Body of pancreas (tissue), 4 donors: ENCODE data around the gene NPBWR2. TPM values are rescaled to one million over a fixed set of nuclear protein-coding genes. Genes with fewer than 3 reads are reported as not detected.

Source experiments
- ATAC-seq: fragments of 150-250 bp; one replicate; pipeline ENCODE4 v1.9.1; 2016
- DNase-seq, 4 donors: peaks; one replicate each; pipeline ENCODE4 v3.0.0-alpha.2; 2019
- H3K27ac ChIP-seq, 4 donors: fragments of 200-600 bp; sonication (generic); 1 replicate in 3 of 4; 2 replicates in 1 of 4; pipeline versions ENCODE4 v1.5.1 to v1.6.1; 2016 to 2019; ENCODE audit warnings: mild to moderate bottlenecking in 1 of 4, mixed read lengths in 1 of 4, moderate library complexity in 1 of 4
- H3K27me3 ChIP-seq, 2 donors: fragments of 200-600 bp; sonication (generic); one replicate each; pipeline ENCODE4 v1.6.0; 2016; ENCODE audit warnings: mild to moderate bottlenecking in 1 of 2
- H3K36me3 ChIP-seq, 2 donors: fragments of 200-600 bp; sonication (generic); replicated peaks in 1 of 2; 2 replicates each; pipeline ENCODE4 v1.5.1; 2016; ENCODE audit warnings: low read depth in 2 of 2; ENCODE audit not compliant: insufficient read depth in 1 of 2
- H3K4me1 ChIP-seq: fragments of 200-600 bp; sonication (generic); one replicate; pipeline ENCODE4 v1.6.0; 2016
- H3K4me3 ChIP-seq, 2 donors: fragments of 200-600 bp; sonication (generic); 1 replicate in 1 of 2; 2 replicates in 1 of 2; pipeline ENCODE4 v1.5.1; 2016 to 2019
- H3K9me3 ChIP-seq, 3 donors: fragments of 200-600 bp; sonication (generic); 1 replicate in 2 of 3; 2 replicates in 1 of 3; pipeline ENCODE4 v1.5.1; 2016
- POLR2A ChIP-seq, 3 donors: fragments of 450-650 bp; IDR thresholded peaks; one replicate each; pipeline ENCODE4 v1.6.1; 2016; ENCODE audit warnings: antibody characterized with exemption in 3 of 3, mild to moderate bottlenecking in 2 of 3
- WGBS, 2 donors: methylation state at CpG; one replicate each; pipeline ENCODE4 v1.1.5; 2017; 5-methylcytosine and 5-hydroxymethylcytosine counted together
- intact Hi-C: fragments of 100-400 bp; cut with DNase I; formaldehyde crosslinking; loops from one replicate; pipeline ENCODE4 v1.15.1; 2023
- total RNA-seq, 2 donors: library from RNA; depleted of rRNA; stranded (reverse); fragments of >200 nt; gene quantifications; one replicate each; pipeline ENCODE4 v1.1.0, GENCODE V29; 2016
- TF ChIP-seq, protein P1 (sequence below), 7 experiments: fragments of 450-650 bp in 4 of 7; fragments of 200-600 bp in 3 of 7; sonication (generic) in 3 of 7; IDR thresholded peaks; one replicate each; pipeline ENCODE4 v1.5.1; 2016 to 2019; ENCODE audit warnings: antibody characterized with exemption in 7 of 7

NPBWR2 gene
- total RNA-seq, 2 donors from 2014 or later: not detected

DNA sequence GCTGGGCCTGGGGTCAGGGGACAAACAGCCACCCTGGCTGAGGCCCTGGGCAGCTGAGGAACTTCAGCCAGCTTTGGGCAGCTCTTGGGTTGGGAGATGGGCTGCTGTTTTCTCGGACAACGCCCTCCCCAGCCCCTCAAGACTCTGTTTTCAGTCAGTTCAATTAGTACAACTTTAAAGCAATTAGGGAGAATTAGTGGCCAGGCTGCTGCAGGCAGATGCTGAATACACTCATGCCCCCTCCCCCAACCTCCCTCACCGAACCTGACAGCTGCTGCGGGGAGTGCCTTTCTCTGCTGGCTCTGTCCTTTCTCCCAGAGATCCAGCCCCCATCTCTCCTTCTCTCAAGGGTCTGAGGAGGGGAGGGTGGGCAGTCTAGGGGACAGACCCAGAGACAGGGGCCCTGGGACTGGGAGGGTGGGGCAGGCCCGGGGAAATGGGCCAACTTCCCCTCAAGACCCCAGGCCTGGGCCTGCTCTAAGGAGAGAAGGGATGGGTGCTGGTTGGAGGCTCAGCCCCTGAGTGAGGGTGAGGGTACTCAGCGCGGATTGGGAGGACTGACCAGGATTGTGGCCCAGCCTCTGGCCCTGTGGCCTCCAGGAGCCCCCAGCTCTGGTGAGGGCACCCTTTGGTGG is 39.1 kb upstream of the NPBWR2 start:
- Histone ChIP-seq H3K36me3 (no peaks in the 10 kb centered on the region), H3K4me3 (no peak overlapping the region), H3K4me1 (no peaks in the 10 kb centered on the region), H3K27ac (no peak overlapping the region), H3K27me3 (no peaks in the 10 kb centered on the region), H3K9me3 (peaks cover 0 to 10% (median 0%) of the 10 kb centered on the region in 3 donors)
- no peak for TF ChIP-seq POLR2A (IDR thresholded peaks at IDR 0.05)
- TF ChIP-seq, protein P1, sequence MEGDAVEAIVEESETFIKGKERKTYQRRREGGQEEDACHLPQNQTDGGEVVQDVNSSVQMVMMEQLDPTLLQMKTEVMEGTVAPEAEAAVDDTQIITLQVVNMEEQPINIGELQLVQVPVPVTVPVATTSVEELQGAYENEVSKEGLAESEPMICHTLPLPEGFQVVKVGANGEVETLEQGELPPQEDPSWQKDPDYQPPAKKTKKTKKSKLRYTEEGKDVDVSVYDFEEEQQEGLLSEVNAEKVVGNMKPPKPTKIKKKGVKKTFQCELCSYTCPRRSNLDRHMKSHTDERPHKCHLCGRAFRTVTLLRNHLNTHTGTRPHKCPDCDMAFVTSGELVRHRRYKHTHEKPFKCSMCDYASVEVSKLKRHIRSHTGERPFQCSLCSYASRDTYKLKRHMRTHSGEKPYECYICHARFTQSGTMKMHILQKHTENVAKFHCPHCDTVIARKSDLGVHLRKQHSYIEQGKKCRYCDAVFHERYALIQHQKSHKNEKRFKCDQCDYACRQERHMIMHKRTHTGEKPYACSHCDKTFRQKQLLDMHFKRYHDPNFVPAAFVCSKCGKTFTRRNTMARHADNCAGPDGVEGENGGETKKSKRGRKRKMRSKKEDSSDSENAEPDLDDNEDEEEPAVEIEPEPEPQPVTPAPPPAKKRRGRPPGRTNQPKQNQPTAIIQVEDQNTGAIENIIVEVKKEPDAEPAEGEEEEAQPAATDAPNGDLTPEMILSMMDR (IDR thresholded peaks at IDR 0.05): no peak
- ATAC-seq (no peak), DNase-seq (peak in 1 of 4 donors; percentile 4)
- intact Hi-C loops: no loop called here
- WGBS, 2 donors: 65 to 79% methylated on average over 5 of the region's 7 CpGs

DNA sequence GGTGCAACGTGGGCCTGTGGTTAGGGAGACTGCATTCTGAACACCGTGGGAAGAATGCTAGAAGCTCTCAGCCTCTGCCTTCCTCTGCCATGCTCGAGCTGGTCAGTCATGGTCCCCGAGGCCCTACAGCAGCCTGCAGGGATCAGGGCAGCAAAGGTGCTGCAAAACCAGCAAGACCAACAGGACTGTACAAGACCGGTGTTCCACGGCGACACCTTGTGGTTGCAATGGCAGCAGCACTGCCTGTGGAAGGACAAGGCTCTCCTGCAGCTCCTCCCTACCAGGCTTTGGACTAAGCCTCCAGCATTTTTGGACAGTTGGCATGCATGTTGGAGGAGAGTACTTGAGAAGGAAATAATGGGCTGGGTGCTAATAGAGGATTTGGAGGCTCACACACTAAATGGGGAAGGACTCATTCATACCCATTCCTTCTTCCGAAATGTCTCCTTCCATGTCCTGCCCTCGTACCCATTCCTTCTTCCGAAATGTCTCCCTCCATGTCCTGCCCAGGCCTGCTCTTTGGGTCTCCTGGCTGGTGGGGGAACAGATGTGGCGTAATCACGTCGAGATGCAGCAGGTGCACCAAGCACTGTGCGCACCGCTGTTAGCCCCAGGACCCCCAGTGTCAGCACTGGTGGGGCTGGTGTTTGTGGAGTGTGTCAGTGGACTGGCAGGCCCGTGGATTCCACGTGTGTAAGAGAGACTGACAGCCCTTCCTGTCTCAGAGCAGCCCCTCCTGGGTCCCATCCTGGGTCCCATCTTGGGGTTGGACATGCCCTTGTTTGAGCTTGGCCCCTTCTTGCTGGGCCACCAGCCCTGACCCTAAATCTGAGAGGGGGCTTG is 38.3 kb upstream of the NPBWR2 start:
- no peaks in the 10 kb centered on the region for H3K36me3 ChIP-seq
- H3K4me1 ChIP-seq: no peaks in the 10 kb centered on the region
- no peak overlapping the region for H3K27ac ChIP-seq
- intact Hi-C loops: no loop called here
- ATAC-seq (no peak), DNase-seq (peak in 1 of 4 donors; percentile 8)
- H3K27me3 ChIP-seq: no peaks in the 10 kb centered on the region
- no peak overlapping the region for H3K4me3 ChIP-seq
- 82 to 86% methylated on average over 12 to 16 of the region's 17 CpGs for WGBS, 2 donors
- TF ChIP-seq, protein P1 (IDR thresholded peaks at IDR 0.05): no peak
- TF ChIP-seq POLR2A (IDR thresholded peaks at IDR 0.05): no peak
- H3K9me3 ChIP-seq: peaks cover 0 to 10% (median 0%) of the 10 kb centered on the region in 3 donors

DNA sequence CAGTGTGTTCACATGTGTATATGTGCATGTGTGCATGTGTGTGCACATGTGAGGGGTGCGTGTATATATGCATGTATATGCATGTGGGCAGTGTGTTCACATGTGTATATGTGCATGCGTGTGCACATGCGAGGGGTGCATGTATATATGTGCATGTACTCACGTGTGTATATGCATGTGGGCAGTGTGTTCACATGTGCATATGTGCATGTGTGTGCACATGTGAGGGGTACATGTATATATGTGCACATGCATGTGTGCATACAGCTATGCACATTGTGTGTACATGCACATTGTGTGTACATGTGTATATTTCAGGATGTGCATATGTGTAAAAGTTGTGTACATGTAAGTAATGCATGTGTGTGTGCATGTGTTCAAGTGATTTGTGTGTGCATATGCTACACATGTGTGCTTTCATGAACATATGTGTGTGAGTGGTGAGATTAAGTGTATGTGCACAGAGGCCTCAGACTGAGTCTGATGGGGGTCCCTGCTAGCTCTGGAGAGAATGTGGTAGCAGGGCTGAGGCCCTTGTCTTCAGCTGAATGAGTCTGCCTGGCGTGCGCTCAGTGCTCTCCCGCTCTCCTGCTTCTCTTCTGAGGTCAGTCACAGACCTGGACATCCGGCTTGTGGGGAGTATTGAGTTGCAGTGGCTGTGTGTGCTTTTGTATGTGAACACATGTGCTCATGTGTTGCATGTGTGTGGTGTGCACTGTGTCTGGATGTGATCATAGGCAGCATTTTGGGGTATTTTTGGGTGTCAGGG is 37.0 kb upstream of the NPBWR2 start:
- no peak for TF ChIP-seq POLR2A (IDR thresholded peaks at IDR 0.05)
- intact Hi-C loops: no loop called here
- WGBS, 2 donors: 80 to 83% methylated on average over 7 to 8 of the region's 8 CpGs
- DNase-seq (no peak), ATAC-seq (no peak)
- Histone ChIP-seq H3K4me3 (no peak overlapping the region), H3K4me1 (no peaks in the 10 kb centered on the region), H3K27ac (no peak overlapping the region), H3K9me3 (peaks cover 0 to 10% (median 0%) of the 10 kb centered on the region in 3 donors), H3K27me3 (no peaks in the 10 kb centered on the region), H3K36me3 (no peaks in the 10 kb centered on the region)

DNA sequence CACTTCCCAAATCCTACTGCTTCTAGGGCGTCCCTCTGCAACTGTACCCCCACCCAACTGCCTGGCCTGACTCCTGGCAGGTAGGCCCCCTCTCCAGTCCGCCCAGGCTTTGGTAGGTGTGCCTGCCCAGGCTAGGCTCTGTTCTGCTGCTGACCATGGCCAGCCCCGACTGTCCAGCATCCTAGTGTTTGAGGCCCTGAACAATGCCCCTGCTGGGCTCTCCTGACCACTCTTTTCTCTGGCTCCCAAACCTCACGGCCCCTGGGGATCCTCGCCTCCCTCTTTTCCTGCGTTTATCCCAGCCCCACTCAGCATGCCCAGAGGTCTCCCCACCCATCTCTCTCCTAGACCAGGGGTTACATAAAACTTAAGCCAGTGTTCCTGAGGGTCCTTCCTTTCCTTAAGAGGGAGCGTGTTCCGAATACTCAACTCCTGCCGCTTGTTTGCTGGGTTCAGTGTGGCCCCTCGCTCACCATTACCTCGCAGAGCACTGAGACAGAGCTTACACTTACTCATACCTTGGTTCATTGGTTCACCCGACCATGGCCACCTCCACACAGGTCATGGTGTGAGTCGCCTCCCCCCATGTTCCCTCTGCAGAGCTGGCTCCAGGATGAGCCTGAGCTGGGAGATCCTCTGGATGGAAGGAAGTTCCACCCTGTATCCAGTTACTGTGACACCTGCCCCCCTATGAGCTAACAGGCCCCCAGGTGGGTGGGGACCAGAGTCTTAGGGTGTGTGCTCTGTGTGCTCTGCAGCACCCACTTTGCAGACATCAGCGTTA is 35.8 kb upstream of the NPBWR2 start:
- H3K36me3 ChIP-seq: no peaks in the 10 kb centered on the region
- H3K27me3 ChIP-seq: no peaks in the 10 kb centered on the region
- peaks cover 0 to 10% (median 0%) of the 10 kb centered on the region in 3 donors for H3K9me3 ChIP-seq
- no peaks in the 10 kb centered on the region for H3K4me1 ChIP-seq
- TF ChIP-seq POLR2A (IDR thresholded peaks at IDR 0.05): no peak
- intact Hi-C loops: no loop called here
- DNase-seq (peak in 1 of 4 donors; percentile 2), ATAC-seq (no peak)
- 62 to 66% methylated on average over 14 of the region's 14 CpGs for WGBS, 2 donors
- no peak overlapping the region for H3K4me3 ChIP-seq
- H3K27ac ChIP-seq: no peak overlapping the region

DNA sequence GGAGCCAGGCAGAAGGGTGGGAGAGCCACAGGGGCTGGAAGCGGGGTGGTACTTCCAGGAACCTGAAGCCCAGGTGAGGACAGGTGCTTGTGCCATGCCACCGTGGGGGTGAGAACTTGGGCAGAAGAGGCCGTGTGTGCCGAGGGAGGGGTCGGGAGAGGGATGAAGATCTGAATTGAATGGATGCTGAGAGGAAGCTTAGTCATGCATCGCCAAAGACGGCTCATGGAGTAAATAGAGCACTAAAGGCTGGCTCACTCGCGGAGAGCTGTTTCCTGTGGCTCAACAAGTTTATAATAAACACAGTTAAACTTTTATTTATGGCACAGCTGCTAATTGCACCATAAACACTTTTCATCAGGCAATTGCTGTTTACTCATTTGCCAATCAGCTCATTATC is 35.2 kb upstream of the NPBWR2 start:
- 33 to 40% methylated on average over 9 of the region's 9 CpGs for WGBS, 2 donors
- intact Hi-C loops: no loop called here
- H3K27me3 ChIP-seq: no peaks in the 10 kb centered on the region
- no peaks in the 10 kb centered on the region for H3K4me1 ChIP-seq
- no peak for ATAC-seq
- H3K27ac ChIP-seq: no peak overlapping the region
- no peaks in the 10 kb centered on the region for H3K36me3 ChIP-seq
- no peak for TF ChIP-seq POLR2A (IDR thresholded peaks at IDR 0.05)
- TF ChIP-seq, protein P1 (IDR thresholded peaks at IDR 0.05): no peak
- H3K4me3 ChIP-seq: no peak overlapping the region
- H3K9me3 ChIP-seq: peaks cover 0 to 10% (median 0%) of the 10 kb centered on the region in 3 donors
- DNase-seq: peak in 1 of 4 donors; percentile 3
